Epithelial cell of proximal tubule (primary cell): ENCODE results near the gene PFN3. TPM values are rescaled to one million over a fixed set of nuclear protein-coding genes. Genes with fewer than 3 reads are reported as not detected.

Source experiments
- DNase-seq: peaks from one replicate; pipeline ENCODE4 v3.0.0-alpha.2; 2011; ENCODE audit warnings: low read depth
- H3K4me3 ChIP-seq: 2 replicates; pipeline ENCODE4 v1.5.1; 2011; ENCODE audit warnings: low read depth, mild to moderate bottlenecking, low read length
- total RNA-seq: library from RNA; depleted of rRNA; stranded (reverse); fragments of >200 nt; gene quantifications from 2 replicates; pipeline ENCODE4 v1.2.3, GENCODE V29; 2015
- TF ChIP-seq, protein P1 (sequence below): conservative IDR thresholded peaks from 2 replicates; pipeline ENCODE4 v1.5.1; 2012; ENCODE audit warnings: low read depth, mild to moderate bottlenecking, low read length

Gene PFN3
- total RNA-seq, 1 donor from 2014 or later: not detected

DNA sequence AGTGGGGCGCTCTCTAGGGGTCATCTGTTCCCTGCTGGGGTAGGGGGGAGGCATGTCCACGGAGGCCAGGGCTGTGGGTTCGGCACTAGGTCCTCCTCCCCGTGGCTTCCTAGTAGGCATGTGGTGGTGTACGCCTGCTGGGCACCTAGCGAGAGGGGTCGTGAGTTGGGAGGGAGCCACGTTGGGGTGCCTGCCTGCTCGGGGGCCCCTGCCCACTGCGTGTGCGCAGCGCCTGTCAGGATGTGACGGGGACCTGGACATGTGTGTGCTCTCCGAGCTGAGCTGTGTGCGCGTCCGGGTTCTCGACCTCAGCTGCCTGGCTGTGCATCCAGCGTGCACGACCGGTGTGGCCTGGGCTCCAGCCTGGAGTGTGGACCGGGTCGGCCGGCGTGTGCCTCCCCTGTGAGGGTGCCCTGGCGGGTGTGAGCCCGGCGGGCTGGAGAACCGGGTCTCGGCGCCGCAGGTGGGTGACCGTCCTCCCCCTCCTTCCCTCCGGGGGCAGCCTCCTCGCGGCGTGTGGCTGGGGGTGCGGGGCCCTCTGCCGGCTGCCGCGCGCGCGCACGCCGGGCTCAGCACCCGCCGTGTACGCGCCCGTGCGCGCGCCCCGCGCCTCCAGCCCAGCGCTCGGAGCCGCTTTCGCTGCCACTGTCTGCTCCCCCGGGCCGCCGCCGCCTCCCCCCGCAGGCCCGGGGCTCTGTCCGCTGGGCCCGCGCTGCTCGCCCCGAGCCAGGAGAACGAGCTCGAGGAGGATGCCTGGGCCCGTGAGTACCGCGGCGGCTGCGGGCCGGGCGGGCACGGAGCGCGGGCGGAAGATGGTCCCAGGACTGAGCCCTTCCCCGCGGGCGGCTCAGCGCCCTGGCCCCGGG, 46.0 kb upstream of the PFN3 start, which contains the start of gene PRR7:
TSS of gene PRR7 (plus strand) at position 615 of the 866 bp plus-strand sequence. CDS start 8,254 bp downstream, outside the sequence.
- no peak for DNase-seq
- TF ChIP-seq, protein P1, sequence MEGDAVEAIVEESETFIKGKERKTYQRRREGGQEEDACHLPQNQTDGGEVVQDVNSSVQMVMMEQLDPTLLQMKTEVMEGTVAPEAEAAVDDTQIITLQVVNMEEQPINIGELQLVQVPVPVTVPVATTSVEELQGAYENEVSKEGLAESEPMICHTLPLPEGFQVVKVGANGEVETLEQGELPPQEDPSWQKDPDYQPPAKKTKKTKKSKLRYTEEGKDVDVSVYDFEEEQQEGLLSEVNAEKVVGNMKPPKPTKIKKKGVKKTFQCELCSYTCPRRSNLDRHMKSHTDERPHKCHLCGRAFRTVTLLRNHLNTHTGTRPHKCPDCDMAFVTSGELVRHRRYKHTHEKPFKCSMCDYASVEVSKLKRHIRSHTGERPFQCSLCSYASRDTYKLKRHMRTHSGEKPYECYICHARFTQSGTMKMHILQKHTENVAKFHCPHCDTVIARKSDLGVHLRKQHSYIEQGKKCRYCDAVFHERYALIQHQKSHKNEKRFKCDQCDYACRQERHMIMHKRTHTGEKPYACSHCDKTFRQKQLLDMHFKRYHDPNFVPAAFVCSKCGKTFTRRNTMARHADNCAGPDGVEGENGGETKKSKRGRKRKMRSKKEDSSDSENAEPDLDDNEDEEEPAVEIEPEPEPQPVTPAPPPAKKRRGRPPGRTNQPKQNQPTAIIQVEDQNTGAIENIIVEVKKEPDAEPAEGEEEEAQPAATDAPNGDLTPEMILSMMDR: no peak
- H3K4me3 ChIP-seq: peak within 1 kb of the TSS; percentile 68

DNA sequence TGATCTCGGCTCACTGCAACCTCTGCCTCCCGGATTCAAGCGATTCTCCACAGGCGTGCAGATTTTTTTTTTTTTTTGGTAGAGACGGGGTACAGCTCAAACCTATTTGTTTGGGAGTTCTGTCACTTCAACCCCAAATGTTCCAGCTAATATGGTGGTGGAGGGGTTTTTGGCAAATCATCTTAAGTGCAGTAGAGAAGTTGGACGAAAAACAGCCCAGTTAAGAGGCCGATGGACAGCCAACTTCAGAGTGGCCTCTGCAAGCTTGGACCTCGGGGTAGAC, 45.4 kb upstream of the PFN3 start:
- H3K4me3 ChIP-seq: peak overlapping the region; percentile 68
- TF ChIP-seq, protein P1: no peak
- no peak for DNase-seq

DNA sequence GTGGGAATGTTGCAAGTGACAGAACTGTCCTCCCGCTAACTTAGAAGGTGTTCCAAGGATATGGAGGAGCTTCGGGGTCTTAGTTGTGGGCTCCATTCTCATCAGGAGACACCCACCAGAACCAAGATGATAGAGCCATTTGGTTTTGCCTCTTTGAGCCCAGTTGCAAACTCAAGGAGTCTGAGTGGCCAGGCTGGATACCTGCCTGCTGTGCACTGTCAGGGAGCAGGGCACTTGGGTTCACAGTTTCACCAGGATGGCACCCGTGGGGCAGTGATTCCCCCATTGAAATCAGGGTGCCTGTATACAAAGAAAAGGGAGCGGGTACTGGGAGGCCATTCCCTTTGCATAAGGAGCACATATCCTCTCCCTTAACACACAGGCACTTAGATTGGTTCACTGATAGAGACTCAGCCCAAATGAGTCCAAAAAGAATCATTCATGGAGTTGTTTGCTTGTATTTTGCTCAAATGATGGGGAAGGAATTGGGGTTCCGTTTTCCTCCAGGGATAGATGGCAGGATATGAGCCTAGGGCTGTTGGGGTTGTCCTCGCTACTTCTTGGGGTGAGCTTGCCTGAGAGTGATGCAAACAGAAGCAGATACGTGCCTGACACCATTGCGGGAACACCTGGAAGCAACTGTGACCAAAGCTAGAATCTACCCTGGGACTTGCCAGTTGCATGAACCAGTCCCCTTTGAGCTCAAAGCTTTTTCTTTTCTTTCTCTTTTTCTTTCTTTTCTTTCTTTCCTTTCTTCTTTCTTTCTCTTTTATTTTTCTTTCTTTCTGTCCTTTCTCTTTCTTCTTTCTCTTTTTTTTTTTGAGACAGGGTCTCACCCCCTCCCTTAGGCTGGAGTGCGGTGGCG, 44.8 kb upstream of the PFN3 start:
- TF ChIP-seq, protein P1: no peak
- H3K4me3 ChIP-seq: no peak overlapping the region
- no peak for DNase-seq

DNA sequence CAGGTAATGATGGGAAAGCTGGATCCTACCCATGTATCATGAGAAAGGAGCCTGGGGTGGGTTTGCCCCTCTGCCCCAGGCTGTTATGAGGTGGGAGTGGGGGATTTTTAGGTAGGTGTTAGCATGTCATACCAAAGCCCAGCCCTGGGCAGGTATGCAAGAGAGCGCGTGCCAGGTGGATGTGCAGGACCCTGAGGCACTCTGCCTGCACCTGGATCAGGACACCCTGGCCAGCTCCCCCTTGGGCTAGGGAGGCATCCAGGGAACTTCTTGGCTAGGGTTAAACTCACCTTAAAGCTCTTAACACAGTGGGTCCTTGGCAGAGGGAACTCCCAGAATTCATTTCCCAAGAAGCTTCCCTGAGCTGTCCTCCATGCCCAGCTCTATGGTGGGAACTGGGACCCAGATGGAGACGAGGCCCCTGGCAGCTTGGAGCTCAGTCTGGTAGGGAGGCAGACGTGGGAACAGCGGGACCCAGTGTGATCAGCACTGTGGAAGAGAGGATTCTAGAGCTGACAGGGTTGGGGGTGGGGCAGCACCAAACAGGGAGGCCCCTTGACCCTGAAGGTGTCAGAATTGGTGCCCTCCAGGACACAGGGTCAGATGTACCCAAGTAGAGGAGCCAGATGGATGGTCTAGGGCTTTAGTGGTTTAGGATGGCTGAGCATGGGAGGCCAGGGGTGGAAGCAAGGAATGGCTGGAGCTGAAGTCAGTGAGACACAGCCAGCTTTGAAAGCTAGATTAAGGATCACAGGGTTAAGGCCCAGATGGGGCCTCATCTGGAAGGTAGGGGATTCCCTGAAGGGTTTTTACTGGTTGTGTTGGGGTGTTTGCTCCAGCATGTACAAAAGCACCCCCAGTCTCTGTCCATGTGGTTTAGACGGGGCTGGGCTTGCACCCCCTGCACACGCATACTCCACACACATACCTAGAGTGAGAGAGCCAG, 43.9 kb upstream of the PFN3 start:
- no peak for DNase-seq
- TF ChIP-seq, protein P1: no peak
- H3K4me3 ChIP-seq: no peak overlapping the region

DNA sequence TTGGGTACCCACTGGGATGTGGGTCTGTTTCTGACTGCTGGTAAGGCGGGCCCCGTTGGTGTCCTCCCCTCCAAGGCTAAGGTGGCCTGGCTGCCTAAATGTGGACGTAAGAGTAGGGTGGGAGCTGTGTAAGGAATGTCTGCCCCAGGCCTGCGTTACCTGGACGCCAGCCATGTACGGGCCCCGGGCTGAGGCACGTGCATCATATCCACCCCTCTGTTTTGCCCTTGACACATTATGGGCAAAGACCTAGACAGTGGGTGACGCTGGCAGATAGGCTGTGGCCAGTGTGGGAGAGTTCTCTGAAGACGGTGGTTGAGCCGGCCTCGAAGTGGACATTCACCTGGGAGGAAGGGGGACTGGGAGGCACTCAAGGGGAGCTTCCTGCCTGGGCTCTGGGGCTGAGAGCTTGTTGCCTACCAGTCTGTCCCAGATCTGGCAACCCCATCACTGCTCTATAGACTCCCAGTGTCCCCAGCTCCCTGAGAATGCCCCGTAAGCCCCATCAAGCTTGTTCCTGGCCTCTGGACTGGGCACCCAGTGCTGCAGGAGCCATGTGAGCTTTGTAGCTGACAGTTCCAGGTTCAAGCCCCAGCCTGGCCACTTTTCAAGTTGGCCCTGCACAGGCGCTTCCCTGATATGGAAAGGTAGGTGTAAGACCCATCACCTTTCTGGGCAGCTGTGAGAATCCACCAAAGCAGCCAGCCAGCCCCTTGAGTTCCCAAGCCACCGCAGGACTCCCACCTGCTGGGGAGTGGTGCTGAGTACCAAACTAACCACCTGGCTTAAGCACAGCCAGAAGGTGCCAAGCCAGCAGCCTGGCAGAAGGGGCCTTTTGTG, 42.9 kb upstream of the PFN3 start:
- no peak for DNase-seq
- TF ChIP-seq, protein P1: no peak

More for the DNA sequence above, 42.9 kb upstream of the PFN3 start:
- no peak overlapping the region for H3K4me3 ChIP-seq
